Measurements from ENCODE around the gene RBBP8. TPM values are rescaled to one million over a fixed set of nuclear protein-coding genes. Genes with fewer than 3 reads are reported as not detected.
A peak's percentile ranks its signal among the peaks of the same experiment; 100 is the strongest.
"Not testable (repeated sequence)": the region's sequence is repeated elsewhere in the genome, so short reads cannot be mapped to it uniquely, and the experiment has no call there.

Gene RBBP8
- total RNA-seq, 1 donor from 2014 or later: 27.4 TPM

GRCh38 chr18:22943847-22944246 lies 10.7 kb downstream of the RBBP8 start:
- no peak for DNase-seq (ENCODE audit: low spot score)

GRCh38 chr18:22946217-22946616 lies 13.1 kb downstream of the RBBP8 start:
- no peak for DNase-seq (ENCODE audit: low spot score)

GRCh38 chr18:22946846-22947245 lies 13.7 kb downstream of the RBBP8 start:
- no peak for DNase-seq (ENCODE audit: low spot score)

GRCh38 chr18:22951823-22952222 lies 18.7 kb downstream of the RBBP8 start:
- no peak for DNase-seq (ENCODE audit: low spot score)

GRCh38 chr18:22952525-22952924 lies 19.4 kb downstream of the RBBP8 start:
- no peak for DNase-seq (ENCODE audit: low spot score)

DNA sequence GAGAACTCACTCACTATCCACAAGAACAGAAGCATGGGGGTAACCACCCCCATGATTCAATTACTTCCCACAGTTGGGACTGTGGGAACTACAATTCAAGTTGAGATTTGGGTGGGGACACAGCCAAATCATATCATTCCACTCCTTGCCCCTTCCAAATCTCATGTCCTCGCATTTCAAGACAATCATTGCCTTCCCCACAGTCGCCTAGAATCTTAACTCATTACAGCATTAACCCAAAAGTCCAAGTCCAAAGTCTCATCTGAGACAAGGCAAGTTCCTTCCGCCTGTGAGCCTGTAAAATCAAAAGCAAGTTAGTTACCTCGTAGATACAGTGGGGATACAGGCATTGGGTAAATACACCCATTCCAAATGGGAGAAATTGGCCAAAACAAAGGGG lies 20.9 kb downstream of the RBBP8 start:
- not testable (repeated sequence) for DNase-seq (ENCODE audit: low spot score)

DNA sequence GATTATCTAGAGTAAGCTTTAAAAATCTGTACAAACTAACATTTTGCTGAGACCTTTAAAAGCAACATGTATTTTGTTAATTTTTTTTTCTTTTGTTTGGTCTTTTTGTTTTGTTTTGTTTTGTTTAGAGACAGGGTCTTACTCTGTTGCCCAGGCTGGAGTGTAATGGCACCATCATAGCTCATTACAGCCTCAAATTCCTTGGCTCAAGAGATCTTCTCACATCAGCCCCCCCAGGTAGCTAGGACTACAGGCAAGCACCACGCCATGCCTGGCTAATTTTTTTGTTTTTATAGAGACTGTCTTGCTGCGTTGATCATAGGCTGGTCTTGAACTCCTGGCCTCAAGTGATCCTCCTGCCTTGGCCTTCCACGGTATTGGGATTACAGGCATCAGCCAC lies 23.1 kb downstream of the RBBP8 start:
- DNase-seq (ENCODE audit: low spot score): no peak

GRCh38 chr18:22961156-22961555 lies 28.0 kb downstream of the RBBP8 start:
- DNase-seq (ENCODE audit: low spot score): no peak

- no peak for DNase-seq (ENCODE audit: low spot score)
Measured at GRCh38 chr18:22962004-22962403, 28.9 kb downstream of the RBBP8 start.

GRCh38 chr18:22964116-22964515 lies 31.0 kb downstream of the RBBP8 start:
- no peak for DNase-seq (ENCODE audit: low spot score)

DNA sequence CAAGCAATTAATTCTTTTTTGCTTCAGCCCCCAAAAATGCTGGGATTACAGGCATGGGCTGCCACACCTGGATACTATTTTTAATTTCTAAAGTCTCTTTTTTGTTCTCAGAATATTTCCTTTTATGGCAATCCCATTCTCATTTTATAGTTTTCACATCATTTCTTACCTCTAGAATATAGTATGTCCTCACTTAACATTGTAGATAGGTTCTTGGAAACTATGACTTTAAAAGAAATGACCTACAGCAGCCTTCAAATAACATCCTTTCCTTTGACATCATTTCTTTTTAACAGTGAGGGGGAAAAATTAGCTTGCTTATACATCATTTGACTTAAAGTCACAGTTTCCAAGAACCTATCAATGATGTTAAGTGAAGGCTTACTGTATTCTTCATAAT lies 31.6 kb downstream of the RBBP8 start:
- DNase-seq (ENCODE audit: low spot score): no peak

GRCh38 chr18:22971038-22971437 lies 37.9 kb downstream of the RBBP8 start:
- no peak for DNase-seq (ENCODE audit: low spot score)

DNA sequence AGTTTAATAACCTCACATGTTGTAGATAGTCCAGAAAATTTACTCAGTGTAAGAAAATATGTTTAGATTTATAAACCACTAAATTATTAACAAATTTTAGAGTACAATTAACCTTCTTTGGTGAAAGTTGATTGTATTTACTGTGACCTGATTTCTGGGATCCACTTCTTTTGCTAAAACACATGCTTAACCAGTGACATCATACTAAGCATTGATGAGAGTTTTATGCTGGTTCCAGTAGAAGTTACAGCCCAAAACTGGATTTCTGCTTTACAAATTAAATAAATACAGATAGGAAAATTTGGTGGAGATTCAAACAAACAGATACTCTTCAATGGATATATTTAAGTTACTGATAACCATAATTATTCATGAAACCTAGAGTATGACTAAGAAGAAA lies 40.9 kb downstream of the RBBP8 start:
- no peak for DNase-seq (ENCODE audit: low spot score)

DNA sequence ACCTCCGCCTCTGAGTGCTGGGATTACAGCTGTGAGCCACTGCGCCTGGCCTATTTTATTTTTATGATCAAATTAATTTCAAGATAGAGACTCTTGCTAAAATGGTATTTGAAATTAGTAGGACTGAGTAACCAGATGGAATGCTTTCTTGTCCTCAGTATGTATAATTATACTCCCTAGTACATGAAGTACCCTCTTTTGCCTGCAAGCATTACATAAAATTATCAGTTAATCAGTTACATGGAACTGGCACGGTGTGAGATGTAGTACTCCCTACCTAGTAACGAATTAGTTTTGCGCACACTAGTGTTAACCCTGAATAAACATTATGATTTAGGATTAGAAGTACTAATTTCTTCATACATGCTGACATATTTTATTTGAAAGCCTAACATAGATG lies 41.6 kb downstream of the RBBP8 start:
- DNase-seq (ENCODE audit: low spot score): no peak

- no peak for DNase-seq (ENCODE audit: low spot score)
Measured at GRCh38 chr18:22975508-22975907, 42.4 kb downstream of the RBBP8 start.

DNA sequence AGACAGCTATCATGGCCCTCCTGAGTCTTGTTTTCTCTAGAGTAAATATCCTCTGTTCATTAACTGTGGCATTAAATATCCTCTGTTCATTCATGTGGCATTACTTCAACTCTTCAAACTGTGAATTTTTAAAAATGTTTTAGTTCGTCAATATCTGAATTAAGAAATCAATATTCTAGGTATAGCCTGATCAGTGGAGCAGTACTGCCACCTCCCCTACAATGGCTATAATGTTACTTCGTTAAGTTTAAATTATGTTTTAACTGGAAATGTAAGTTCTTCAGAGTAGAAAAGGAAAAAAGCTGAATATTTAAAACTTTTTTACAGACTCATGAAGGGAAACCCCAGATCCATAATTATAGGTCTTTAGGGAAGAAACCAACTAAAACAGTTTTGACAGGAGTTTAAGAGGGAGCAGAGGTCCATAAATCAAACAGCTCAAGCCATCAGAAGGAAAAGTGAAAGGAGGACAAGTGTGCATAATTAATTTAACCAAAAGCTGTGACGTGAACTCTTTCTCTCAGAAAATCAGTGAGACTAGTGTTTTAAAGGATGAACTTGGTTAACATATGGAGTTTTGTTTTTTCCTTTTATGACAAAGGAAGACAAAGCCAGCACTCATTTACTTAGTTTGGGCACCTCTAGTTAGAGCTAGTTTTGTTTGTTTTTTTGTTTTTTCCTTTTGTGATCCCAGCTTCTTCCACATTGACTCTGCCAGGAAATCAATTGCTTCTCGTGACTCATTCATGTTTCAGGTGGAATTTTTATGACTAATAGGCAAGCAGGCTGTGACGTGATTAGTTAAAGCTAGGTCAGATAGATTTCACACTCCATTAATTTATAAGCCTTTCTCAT lies 44.9 kb downstream of the RBBP8 start:
- peak; percentile 21 for DNase-seq (ENCODE audit: low spot score)

GRCh38 chr18:22980394-22980793 lies 47.3 kb downstream of the RBBP8 start:
- no peak for DNase-seq (ENCODE audit: low spot score)

DNA sequence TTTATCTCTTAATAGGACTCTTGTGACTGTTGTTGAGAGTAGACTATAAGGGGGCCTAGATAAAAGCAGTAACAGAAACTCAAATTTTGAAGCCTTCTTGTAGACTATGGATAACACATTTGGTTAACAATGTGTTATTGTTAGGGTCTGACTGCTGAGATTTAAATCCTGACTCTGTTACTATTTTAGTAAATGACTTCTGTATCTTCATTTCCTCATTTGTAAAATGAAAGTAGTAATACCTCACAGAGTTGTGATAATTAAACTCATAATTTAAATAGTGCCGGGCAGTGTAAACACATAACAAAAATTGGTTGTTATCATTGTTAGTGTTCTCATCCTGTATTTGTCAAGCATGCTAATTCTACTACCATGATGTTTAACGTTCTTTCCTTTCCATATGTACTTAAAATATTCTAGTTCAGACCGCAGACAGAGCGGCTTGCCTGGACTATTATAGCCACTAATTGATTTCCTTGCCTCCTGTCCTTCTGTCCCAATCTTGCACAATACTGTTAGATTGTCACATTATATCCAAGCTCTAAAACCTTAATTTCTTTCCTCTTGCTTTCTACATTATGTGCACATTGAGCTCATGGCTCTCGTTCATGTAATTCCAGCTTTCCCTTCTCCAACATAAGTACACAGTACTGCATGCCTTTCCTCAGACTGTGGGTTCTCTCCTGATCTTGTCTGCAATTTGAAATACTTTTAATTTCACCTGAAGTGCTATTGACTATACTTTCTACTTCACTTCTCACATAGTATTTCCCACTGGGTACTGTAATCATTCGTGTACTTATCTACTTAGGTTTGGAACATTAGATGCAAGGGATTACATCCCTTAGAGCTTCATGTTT lies 48.4 kb downstream of the RBBP8 start:
- DNase-seq (ENCODE audit: low spot score): no peak

- DNase-seq (ENCODE audit: low spot score): peak; percentile 47
Measured at GRCh38 chr18:22983175-22983574, 50.0 kb downstream of the RBBP8 start.

DNA sequence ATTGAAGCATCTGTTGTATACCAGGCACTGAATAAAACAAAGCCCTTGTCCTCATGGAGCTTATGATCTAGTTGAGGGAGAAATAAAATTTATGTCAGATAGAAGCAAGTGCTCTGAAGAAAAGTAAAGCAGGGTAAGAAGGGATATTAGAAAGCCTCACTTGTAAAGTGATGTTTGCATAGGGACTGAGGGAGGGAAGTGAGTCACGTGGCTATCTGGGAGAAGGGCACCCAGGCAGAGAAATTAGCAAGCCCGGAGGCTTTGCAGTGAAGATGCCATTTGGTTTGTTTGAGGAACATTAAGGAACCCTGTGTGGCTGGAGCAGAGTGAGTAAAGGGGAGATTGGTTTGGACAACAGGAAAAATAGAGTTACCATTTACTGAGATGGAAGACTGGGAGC lies 52.1 kb downstream of the RBBP8 start:
- no peak for DNase-seq (ENCODE audit: low spot score)

DNA sequence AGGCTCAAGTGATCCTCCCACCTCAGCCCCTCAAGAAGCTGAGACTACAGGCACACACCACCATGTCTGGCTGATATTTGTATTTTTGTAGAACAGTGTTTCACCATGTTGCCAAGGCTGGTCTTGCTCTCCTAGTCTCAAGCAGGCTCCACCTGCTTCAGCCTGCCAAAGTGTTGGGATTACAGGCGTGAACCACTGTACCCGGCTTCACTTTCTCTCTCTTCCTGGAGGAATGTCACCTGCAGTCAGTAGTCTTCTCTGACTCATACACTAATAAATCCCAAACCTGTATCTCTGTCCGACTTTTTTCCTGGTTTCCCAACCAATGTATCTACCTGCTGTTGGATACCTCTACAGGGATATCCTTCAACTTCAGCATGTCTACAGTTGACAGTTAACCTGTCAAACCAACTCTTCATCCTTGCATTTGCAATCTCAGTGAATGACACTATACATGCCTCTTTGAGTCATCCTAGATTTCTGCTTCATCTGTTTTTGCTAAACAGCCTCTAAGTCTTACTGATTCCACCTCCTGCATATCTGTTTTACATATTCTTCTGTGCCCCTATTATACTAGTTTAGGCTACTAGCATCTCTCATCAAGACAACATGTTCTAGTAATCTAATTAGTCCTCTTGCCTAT lies 54.5 kb downstream of the RBBP8 start:
- DNase-seq (ENCODE audit: low spot score): no peak

GRCh38 chr18:22988208-22988607 lies 55.1 kb downstream of the RBBP8 start:
- no peak for DNase-seq (ENCODE audit: low spot score)

Measured in umbilical cord (tissue), 2 donors.